NCI-H2107 treated with DMSO at 0.1 percent for 48 hours (cell line): Measurements from ENCODE around the gene RBFOX1.

ENCODE experiments used
- DNase-seq: peaks from one replicate; lab custom pipeline; 2025; ENCODE audit not compliant: unreplicated experiment; lab: John Stamatoyannopoulos, UW

The RBFOX1 gene

DNA sequence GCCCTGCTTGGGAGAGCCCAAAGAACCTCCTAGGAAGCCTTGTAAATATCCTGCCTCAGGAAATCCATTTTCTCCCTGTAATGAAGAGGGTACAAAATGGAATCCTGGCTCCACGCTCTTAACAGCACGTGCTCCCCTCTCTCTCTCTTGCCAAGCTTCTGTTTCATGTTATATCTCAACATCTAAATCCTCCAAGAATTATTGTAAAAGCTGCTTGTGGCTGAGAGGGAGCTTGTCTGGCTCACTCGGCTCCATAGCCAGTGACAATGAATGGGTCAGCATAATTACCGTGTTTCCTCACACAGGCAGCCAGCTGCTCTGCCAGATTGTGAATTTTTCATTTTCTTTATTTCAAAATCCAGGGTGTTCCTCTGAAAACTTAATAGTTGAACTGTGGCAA lies 317.8 kb downstream of the RBFOX1 start:
- DNase-seq, result no peak

DNA sequence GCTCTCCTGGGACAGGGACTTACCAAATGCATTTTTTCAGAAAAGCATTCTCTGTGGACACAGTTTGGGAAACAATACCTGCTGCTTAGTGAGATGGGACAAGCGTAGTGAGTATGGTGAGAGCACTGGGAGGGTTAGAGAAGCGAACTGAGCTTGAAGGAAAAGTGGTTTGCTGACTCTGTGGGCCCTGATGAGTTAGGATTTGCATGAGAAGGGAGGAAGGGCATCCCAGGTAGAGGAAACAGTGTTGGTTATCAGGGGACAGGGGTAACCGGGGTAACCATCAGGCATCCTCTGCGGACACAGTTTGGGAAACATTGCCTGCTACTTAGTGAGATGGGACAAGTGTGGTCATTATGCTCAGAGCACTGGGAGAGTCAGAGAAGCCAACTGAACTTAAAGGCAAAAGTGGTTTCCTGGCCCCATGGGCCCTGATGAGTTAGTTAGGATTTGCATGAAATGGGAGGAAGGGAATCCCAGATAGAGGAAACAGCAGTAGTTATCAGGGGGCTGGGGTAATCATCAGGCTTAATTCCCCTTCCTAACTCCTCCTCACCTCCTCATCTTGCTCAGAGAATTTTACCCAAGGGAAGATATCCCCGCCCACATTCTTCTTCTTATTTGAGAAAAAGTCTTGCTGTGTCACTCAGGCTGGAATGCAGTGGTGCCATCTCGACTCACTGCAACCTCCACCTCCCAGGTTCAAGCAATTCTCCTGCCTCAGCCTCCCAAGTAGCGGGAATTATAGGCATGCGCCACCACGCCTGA lies 319.3 kb downstream of the RBFOX1 start:
- DNase-seq, result no peak

DNA sequence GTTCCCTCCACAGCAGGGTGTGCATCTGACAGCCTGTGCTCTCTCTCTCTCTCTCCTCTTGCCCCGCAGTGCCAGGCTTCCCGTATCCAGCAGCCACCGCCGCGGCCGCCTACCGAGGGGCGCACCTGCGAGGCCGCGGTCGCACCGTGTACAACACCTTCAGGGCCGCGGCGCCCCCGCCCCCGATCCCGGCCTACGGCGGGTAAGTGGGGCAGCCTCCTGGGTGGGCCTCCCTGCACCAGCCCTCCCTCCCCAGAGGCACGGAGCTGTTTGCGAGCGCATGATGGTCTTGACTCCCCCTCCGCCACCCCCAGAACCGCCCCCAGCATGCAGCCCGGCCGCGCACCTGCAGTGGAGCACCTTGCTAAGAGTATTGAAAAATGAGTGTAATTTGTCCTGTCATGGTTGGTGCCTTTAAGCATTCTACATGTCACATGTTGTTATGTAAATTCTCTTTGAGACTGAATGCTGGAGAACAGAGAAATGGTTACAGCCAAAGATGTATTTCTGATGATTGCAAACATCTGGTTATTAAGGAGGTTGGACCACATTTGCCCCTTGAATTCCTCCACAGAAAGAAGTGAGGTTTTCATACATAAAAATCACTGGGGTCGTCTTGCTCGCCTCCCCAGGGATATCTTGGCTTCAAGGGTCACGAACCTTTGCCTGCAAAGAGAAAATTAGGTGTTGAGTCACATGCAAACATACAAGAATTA lies 321.3 kb downstream of the RBFOX1 start:
- no peak for DNase-seq

DNA sequence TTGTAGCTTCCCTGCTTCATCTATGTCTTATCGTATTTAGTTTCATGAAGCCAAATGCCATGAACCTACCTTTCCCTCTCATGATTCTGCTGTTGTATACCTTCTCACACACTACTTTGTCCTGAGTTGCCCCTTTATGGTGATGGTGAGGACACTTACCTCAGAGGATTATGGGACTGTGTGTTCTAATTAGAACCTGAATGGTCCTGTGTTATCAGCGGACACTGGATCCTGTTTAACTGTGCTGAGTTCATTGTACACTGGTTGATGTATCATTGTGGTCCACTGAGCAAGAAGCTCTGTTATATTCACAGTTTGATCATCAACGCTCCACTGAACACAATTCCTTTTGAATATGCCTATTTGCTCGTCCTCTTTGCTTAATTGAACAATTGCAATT lies 343.0 kb downstream of the RBFOX1 start:
- no peak for DNase-seq

DNA sequence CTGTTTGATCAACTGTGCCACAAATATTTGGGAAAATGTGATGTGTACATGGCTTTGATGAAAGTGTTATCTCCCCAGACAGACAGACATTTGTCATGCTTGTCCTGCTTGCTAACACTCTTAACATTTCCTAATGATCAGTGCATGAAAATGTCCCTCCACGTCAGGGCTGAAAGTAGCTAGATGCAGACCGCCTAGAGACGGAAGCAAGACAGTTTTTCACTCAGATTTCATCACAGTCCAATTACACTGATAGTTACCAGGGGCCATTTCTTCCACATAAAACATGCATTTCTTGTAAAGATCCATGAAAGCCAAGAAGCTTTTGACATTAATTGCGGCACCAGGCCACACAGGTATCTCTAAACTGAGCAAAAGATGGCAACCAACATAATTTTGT lies 347.7 kb downstream of the RBFOX1 start:
- DNase-seq, result no peak

DNA sequence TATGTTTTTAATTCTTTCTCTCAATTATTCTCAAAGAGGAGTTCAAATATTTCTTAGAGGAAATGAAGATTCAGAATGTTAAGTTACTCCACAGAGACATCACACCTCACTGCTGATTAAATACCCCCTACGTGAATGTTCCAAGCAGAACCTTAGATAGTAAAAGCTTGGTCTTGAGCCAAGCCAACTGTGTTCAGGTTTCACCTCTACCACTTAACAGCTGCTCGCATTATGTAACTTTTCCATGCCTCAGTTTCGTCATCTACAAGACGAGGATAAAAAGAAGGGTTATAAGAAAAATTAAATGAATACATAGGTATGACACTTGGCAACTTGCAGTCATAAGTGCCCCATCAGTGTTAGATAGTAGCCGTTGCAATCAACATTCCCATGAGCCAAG lies 356.2 kb downstream of the RBFOX1 start:
- DNase-seq, result no peak

DNA sequence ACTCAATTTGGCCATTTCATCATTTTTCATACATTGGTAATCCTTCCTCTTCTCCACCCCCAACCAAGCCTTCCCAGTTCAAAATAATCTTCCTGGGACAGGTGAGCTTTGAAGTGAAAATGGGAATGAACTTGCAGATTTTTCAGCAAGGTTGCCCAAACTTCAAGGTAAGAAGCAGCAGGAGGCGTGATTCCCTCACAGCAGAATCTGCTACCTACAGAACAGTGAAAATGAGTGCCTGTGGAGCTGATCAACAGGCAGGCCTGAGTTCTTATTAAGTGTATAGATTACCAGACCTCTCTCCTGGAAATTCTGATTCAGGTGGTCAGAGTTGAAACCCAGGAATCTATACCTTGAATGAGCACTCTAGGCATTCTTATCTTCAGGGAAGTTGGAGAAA lies 356.6 kb downstream of the RBFOX1 start:
- DNase-seq, result no peak

DNA sequence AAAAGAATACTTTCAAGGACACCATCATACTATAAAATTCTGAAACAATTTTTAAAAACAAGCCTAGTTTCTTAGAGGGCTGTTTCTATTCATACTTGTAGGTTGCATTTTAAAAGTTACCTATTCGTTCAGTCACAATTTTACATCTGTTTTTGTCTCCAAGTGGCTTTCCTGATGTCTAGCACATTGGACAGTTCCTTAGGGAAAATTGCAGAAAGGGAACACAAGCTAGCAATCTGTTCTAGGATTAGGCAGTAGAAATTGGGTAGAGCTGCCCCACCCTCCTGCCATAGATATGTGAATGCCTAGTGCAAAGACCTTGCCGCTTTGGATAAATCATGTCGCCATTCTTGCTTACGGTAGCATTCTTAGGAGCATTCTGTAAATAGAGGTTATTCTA lies 358.9 kb downstream of the RBFOX1 start:
- no peak for DNase-seq

DNA sequence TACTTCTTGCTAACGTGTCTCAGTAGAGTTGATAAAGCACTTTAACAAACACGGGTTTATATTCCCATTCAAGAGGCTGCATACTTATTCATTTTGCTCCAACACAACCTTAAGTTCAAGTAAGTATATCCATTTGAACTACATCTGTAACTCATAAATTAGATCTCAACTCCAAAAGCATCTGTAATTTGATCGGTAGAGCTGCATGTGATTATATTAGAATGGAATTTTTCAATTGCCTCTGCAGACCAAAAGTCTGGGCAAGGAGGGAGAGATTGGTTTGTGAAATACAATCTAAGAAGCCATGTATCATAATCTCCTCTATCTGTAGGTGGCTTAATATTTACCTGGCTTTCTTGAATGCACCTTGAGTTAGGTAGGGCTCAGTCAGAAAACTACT lies 371.0 kb downstream of the RBFOX1 start:
- no peak for DNase-seq

DNA sequence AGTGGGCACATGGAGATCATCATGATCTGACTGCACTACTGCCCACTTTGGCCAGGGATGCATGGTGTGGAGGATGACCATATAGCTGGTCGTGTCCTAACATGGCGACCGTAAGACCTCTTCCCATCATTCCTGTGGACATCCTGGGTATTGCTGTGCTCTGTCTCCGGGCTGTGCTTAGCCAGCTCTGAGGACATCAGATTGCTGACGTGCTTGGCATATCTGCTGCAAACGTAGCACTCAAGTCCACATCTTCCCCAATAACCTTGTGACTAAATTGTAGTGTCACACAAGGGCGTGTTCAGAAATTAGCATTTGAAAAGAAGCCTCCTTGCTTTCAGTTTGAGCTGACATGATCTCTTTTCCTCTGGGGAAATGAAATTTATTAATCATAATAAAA lies 373.2 kb downstream of the RBFOX1 start:
- DNase-seq, result no peak

DNA sequence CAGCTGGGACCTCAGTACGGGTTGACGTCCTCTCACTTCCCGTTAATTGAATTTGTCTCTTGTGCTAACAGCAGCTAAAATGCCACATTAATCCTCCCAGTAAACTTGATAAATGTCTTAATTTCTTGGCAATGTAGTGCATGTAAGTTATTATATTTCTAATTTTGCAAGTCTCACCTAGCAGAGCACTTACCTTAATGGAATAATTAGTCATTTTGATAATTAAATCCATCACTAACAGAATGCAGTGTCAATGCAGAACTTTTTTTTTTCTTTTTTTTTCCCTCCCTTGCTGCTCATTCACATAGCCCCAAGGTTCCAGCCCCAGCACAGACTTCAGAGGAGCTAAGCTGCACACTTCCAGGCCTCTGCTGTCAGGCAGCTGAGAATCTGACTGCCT lies 376.5 kb downstream of the RBFOX1 start:
- no peak for DNase-seq

DNA sequence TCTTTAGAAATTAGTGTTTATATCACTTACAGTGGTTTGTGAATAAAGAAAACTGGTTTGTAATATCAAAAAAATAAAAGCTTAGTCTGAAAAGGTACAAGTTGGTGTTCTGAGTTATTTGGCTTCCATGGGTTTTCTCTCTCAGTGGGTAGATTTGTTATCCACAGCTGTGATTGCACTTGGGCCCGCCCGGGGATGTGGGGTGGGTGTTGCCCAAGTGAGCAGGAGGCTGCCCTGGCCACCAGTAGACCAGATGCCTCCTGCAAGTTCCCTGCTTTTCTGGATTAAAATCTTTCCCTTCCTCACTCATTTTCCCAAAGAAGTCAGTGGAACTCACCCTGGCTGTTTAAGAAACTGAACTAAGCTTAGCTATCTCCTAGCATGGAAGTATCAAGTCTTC lies 380.6 kb downstream of the RBFOX1 start:
- no peak for DNase-seq

DNA sequence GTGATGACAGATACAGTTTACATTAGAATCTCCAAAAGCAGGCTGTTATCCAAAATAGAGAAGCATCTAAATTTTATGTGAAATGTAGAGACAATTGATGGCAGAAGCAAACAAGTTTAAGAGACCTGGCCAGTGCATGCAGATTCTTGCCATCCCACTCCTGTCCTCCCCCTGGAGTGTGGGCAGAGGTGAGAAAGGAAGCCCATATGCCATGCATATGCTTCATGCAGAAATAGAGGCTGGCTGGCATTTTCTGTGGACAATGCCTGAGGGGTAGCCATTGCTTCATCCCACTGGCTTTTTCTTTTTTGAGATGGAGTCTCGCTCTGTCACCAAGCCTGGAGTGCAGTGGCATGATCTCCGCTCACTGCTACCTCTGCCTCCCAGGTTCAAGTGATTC lies 382.1 kb downstream of the RBFOX1 start:
- DNase-seq, result no peak

DNA sequence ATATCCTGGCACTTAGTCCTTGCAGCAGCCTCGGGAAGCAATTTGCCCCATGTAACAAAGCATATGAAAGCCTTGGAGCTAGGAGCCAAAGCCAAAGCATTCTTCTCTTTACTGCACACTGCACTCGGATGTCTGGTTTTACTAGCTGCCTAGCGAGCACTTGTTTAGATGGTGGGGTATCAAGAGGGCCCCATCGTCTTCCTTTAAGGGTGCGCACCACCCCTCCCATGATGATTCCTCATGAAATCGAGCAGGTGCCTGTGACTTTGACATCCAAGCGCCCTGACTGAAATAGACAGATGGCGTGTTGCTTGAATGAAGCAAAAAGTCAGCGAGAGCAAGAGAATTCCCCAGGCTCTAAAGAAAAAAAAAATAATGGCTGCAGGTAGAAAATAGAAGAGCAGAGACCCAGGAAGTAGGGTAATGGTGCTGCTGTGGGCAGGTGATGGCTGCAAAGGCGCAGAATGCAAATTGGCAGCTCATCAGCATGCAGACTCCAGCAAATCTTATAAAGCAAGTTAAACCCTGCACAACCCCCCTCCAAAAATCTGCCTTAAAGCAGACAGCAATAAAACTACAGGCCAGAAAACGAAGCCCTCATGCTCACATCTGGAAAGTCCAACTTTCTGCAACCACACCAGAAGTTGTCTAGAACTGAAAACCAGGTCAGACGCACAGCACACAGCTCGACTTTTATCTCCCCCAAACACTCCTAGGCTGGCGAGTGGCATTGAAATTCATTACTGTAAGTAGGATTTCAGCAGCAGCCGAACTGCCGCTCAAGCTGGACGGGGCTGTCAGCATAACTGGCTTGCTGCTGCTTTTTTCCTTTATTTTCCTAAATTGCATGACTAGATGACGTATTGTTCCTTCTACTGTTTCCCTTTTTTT lies 384.3 kb downstream of the RBFOX1 start:
- DNase-seq, result no peak

DNA sequence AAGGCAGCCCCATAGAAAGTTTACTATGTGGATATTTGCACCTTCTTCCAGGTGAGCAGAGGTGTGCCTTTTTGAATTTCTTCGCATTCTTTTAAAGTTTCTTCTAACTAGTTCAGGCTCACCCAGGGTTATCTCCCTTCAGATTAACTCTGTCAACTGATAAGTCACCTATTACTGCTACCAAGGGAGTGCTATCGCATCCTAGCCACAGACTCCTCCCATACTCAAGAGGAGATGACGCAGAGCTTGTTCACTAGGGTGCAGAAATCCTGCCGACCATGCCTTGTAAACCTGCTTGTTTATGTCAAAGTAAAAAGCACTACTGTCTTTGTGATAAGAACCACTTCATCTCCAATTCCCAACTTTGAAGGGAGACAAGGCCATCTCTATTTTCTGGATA lies 390.1 kb downstream of the RBFOX1 start:
- DNase-seq, result no peak

DNA sequence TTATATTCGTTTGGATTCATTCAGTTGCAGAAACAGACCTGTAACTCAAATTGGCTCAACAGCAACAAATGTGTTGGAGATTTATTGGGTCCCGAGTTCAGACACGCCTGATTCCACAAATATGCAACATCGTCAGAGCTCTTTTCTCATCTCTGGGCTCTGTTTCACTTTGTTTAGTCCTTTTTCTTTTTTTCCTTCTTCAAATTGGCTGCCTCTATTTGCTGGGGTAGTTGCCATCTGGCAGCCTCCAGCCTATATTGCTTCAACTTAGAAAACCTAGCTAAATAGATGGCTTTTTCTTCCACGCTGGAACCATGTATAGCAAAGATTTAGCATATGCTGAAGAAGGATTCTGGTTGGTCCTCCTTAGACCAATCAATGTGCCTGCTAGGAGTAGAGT lies 398.5 kb downstream of the RBFOX1 start:
- DNase-seq, result no peak

DNA sequence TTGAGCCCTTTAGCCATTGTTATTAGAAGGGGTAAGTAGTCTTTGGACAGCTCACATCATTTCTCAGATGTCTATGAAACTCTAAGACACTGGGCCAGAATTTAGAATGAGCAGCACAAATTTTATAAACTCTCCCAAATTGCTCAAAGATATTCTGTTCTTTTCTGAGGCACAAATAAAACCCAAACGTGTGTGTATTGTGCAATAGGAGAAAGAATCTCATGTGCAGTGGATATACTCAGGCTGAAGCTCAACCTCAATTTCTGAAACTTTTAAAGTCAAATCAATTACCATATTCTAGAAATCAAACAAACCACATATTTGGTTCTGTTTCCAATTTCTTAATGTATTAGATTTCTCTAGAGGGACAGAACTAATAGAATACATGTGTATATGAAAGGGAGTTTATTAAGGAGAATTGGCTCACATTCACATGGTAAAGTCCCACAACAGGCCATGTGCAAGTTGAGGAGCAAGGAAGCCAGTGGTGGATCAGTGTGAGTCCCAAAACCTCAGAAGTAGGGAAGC lies 403.6 kb downstream of the RBFOX1 start:
- no peak for DNase-seq

DNA sequence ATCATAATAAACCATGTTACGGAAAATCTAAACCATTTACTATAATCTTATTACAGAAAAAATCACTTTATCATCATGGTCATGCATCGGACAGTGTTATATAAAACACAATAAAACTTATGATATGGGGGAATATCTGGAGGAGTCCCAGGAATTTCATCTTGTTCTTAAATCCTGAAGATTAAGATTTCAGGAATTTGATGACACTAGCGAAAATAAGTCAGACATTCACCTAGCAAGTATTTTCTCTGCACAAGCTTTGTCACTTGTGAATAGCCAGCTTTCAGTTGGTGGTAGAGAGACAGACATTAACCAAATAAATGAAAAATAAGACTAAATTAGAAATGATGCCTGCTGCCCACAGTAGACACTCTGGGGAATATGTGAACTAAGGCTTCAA lies 410.0 kb downstream of the RBFOX1 start:
- DNase-seq, result no peak

DNA sequence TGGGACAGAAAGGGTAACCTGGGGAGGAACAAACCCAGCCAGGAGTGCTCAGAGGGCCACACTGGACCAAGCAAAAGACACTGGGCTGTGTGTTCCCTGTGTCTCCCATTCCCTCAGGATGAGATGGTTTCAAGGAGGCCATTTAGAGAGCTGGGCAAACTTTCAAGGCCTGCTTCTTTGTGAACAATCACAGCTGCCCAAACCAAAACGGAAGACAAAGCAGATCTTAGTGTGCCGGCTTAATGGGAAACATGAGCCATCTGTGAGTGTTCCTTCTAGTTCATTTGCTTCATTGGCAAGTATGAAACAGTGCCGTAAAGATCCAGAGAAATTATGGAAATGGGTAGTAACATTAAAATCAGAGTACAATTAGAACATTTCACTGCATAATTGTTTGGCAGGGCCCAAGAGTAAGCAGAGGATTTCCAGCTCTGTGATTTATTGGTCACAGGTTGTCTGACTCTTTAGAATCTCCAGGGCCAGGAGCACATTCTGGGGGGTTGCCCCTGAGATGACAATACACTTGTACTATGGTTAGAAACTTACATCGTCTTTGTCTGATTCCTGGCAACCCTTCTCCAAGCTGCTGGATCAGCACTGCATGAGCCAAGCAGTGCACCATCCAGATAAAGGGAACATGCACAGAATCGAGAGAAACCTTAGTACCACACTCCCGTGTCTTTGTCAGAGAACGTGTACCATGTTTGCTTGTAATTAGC lies 412.1 kb downstream of the RBFOX1 start:
- DNase-seq, result no peak

DNA sequence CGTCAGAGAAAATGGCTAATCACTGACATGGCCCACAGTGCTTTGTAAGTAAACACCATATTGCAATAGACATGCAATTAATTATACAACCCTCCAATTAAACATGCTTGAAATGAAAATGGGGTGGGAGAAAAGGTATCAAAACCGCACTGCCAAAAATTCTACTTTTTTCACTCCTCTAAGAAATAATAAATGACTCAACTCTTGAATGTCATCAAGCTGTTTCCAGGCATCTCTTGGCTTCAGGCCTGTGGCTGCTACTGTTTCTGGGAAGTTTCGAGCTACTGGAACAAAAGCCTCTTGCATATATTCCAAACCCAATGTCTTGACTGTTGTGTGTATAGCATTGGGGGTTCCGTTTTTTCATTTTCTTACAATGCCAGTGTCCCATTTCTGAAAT lies 412.6 kb downstream of the RBFOX1 start:
- DNase-seq, result no peak

DNA sequence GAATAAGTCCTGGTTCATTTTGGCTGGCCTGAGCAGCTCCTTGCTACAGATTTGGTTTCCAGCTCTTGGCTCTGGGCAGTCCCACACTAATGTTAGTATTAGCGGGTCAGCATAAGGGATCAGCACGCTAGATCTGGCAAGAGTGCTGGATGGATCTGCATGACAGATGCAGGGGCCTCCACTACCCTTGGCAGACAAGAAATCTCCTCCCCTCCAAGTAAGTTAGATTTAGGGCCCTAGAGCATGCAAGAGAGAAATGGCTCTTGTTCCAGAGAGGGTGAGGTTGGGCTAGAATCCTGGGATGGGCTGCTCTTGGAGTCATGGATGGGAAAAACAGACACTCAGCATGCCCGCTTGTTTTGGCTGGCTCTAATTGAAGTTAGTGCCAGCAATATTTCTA lies 414.3 kb downstream of the RBFOX1 start:
- no peak for DNase-seq
